Activated CD4-positive, alpha-beta T cell treated with anti-CD3 and anti-CD28 coated beads, Interleukin-2, amount 10 ng/mL, durations not matched to agents 7 days and 5 days (primary cell): Measurements from ENCODE around the gene NXNL2. TPM values are rescaled to one million over a fixed set of nuclear protein-coding genes. Genes with fewer than 3 reads are reported as not detected.

Experiments used
- CTCF ChIA-PET: fragments of 350-600 bp; sonication (Branson Sonifier 250); formaldehyde crosslinking; loops from one replicate; lab custom pipeline; 2021; ENCODE audit warnings: antibody characterized with exemption; lab: Charles Lee
- POLR2A ChIA-PET: fragments of 350-600 bp; sonication (Branson Sonifier 250); formaldehyde crosslinking; loops from one replicate; lab custom pipeline; 2021; ENCODE audit warnings: antibody characterized with exemption; lab: Charles Lee
- DNase-seq: peaks from one replicate; pipeline ENCODE4 v3.0.0-alpha.2; 2020
- H3K27ac Mint-ChIP-seq: one replicate; pipeline ENCODE4 v1.8.0; 2021; ENCODE audit warnings: mild to moderate bottlenecking, moderate library complexity, mixed read lengths
- H3K27me3 Mint-ChIP-seq: one replicate; pipeline ENCODE4 v1.8.0; 2021; ENCODE audit warnings: mixed read lengths
- H3K36me3 Mint-ChIP-seq: one replicate; pipeline ENCODE4 v1.8.0; 2021; ENCODE audit warnings: low read depth, mixed read lengths
- H3K4me1 Mint-ChIP-seq: one replicate; pipeline ENCODE4 v1.8.0; 2021; ENCODE audit warnings: mixed read lengths
- H3K4me3 Mint-ChIP-seq: one replicate; pipeline ENCODE4 v1.8.0; 2021; ENCODE audit warnings: mild to moderate bottlenecking, moderate library complexity, mixed read lengths
- H3K9me3 Mint-ChIP-seq: one replicate; pipeline ENCODE4 v1.8.0; 2021; ENCODE audit warnings: mixed read lengths
- total RNA-seq, 2 experiments: library from RNA; stranded (reverse); gene quantifications; one replicate each; pipeline ENCODE4 v1.2.3, GENCODE V29; 2021

The NXNL2 gene
- total RNA-seq, 2 experiments from 2014 or later, result not detected

- POLR2A ChIA-PET, result no interaction called here
- Mint-ChIP-seq H3K36me3 (no peaks in the 10 kb centered on the region), H3K4me1 (no peaks in the 10 kb centered on the region), H3K9me3 (no peaks in the 10 kb centered on the region), H3K27ac (no peak overlapping the region), H3K27me3 (peaks cover 6% of the 10 kb centered on the region), H3K4me3 (no peak overlapping the region)
- no peak for DNase-seq
- CTCF ChIA-PET, result no interaction called here
Measured at GRCh38 chr9:88521308-88521707, 13.7 kb upstream of the NXNL2 start.

GRCh38 chr9:88522360-88522759, 12.6 kb upstream of the NXNL2 start:
- no peak overlapping the region for H3K27ac Mint-ChIP-seq
- no peak for DNase-seq
- H3K4me3 Mint-ChIP-seq, result no peak overlapping the region
- no peaks in the 10 kb centered on the region for H3K9me3 Mint-ChIP-seq
- H3K4me1 Mint-ChIP-seq, result no peaks in the 10 kb centered on the region
- ChIA-PET CTCF (no interaction called here), POLR2A (no interaction called here)
- H3K36me3 Mint-ChIP-seq, result no peaks in the 10 kb centered on the region
- H3K27me3 Mint-ChIP-seq, result peaks cover 6% of the 10 kb centered on the region

GRCh38 chr9:88523056-88523455, 11.9 kb upstream of the NXNL2 start:
- ChIA-PET CTCF (no interaction called here), POLR2A (no interaction called here)
- H3K9me3 Mint-ChIP-seq, result no peaks in the 10 kb centered on the region
- H3K27me3 Mint-ChIP-seq, result peaks cover 6% of the 10 kb centered on the region
- H3K27ac Mint-ChIP-seq, result no peak overlapping the region
- no peaks in the 10 kb centered on the region for H3K4me1 Mint-ChIP-seq
- no peaks in the 10 kb centered on the region for H3K36me3 Mint-ChIP-seq
- H3K4me3 Mint-ChIP-seq, result no peak overlapping the region
- no peak for DNase-seq

GRCh38 chr9:88524911-88525310, 10.1 kb upstream of the NXNL2 start:
- H3K4me3 Mint-ChIP-seq, result no peak overlapping the region
- H3K27me3 Mint-ChIP-seq, result peaks cover 15% of the 10 kb centered on the region
- no peaks in the 10 kb centered on the region for H3K4me1 Mint-ChIP-seq
- H3K36me3 Mint-ChIP-seq, result no peaks in the 10 kb centered on the region
- no peak for DNase-seq
- no peaks in the 10 kb centered on the region for H3K9me3 Mint-ChIP-seq
- no peak overlapping the region for H3K27ac Mint-ChIP-seq
- ChIA-PET CTCF (no interaction called here), POLR2A (no interaction called here)

GRCh38 chr9:88527618-88528017, 7.4 kb upstream of the NXNL2 start:
- POLR2A ChIA-PET, result no interaction called here
- no peaks in the 10 kb centered on the region for H3K4me1 Mint-ChIP-seq
- no peaks in the 10 kb centered on the region for H3K36me3 Mint-ChIP-seq
- peaks cover 26% of the 10 kb centered on the region for H3K27me3 Mint-ChIP-seq
- H3K27ac Mint-ChIP-seq, result no peak overlapping the region
- no peaks in the 10 kb centered on the region for H3K9me3 Mint-ChIP-seq
- CTCF ChIA-PET, result interaction anchor here (1.3 kb wide), 1 partner anchor 14 kb away, joined by 3 read pairs; no protein-coding TSS in a partner anchor
- no peak for DNase-seq
- no peak overlapping the region for H3K4me3 Mint-ChIP-seq

- DNase-seq, result no peak
- POLR2A ChIA-PET, result no interaction called here
- Mint-ChIP-seq H3K36me3 (no peaks in the 10 kb centered on the region), H3K27ac (no peak overlapping the region), H3K4me3 (no peak overlapping the region), H3K9me3 (no peaks in the 10 kb centered on the region), H3K4me1 (peaks cover 2% of the 10 kb centered on the region), H3K27me3 (peaks cover 28% of the 10 kb centered on the region)
- CTCF ChIA-PET, result interaction anchor here (1.3 kb wide), 1 partner anchor 13 kb away, joined by 3 read pairs; no protein-coding TSS in a partner anchor
Measured at GRCh38 chr9:88528080-88528790, 6.7 kb upstream of the NXNL2 start.

GRCh38 chr9:88529496-88529895, 5.5 kb upstream of the NXNL2 start:
- H3K36me3 Mint-ChIP-seq, result no peaks in the 10 kb centered on the region
- CTCF ChIA-PET, result no interaction called here
- no peaks in the 10 kb centered on the region for H3K9me3 Mint-ChIP-seq
- no peak for DNase-seq
- POLR2A ChIA-PET, result no interaction called here
- no peak overlapping the region for H3K4me3 Mint-ChIP-seq
- H3K27ac Mint-ChIP-seq, result no peak overlapping the region
- H3K27me3 Mint-ChIP-seq, result peaks cover 37% of the 10 kb centered on the region
- H3K4me1 Mint-ChIP-seq, result peaks cover 5% of the 10 kb centered on the region

GRCh38 chr9:88530051-88530450, 4.9 kb upstream of the NXNL2 start:
- Mint-ChIP-seq H3K9me3 (no peaks in the 10 kb centered on the region), H3K36me3 (no peaks in the 10 kb centered on the region), H3K27me3 (peaks cover 37% of the 10 kb centered on the region), H3K4me3 (no peak overlapping the region), H3K27ac (no peak overlapping the region), H3K4me1 (peaks cover 5% of the 10 kb centered on the region)
- DNase-seq, result no peak
- POLR2A ChIA-PET, result no interaction called here
- CTCF ChIA-PET, result no interaction called here

- no peak for DNase-seq
- Mint-ChIP-seq H3K9me3 (no peaks in the 10 kb centered on the region), H3K27me3 (peaks cover 52% of the 10 kb centered on the region), H3K36me3 (no peaks in the 10 kb centered on the region), H3K27ac (no peak overlapping the region), H3K4me3 (no peak overlapping the region), H3K4me1 (peaks cover 12% of the 10 kb centered on the region)
- ChIA-PET CTCF (no interaction called here), POLR2A (no interaction called here)
Measured at GRCh38 chr9:88531920-88532698, 2.9 kb upstream of the NXNL2 start.

GRCh38 chr9:88533951-88534455, 975 bp upstream of the NXNL2 start:
- Mint-ChIP-seq H3K9me3 (no peaks in the 10 kb centered on the region), H3K4me1 (peaks cover 25% of the 10 kb centered on the region), H3K4me3 (peak overlapping the region; percentile 20), H3K27me3 (peaks cover 53% of the 10 kb centered on the region), H3K36me3 (no peaks in the 10 kb centered on the region), H3K27ac (no peak overlapping the region)
- DNase-seq, result no peak
- CTCF ChIA-PET, result no interaction called here
- POLR2A ChIA-PET, result no interaction called here

GRCh38 chr9:88535226-88536022, 446 bp downstream of the NXNL2 start:
- Mint-ChIP-seq H3K9me3 (no peaks in the 10 kb centered on the region), H3K4me1 (peaks cover 25% of the 10 kb centered on the region), H3K27me3 (peaks cover 54% of the 10 kb centered on the region), H3K4me3 (peak overlapping the region; percentile 43), H3K36me3 (no peaks in the 10 kb centered on the region), H3K27ac (no peak overlapping the region)
- CTCF ChIA-PET, result interaction anchor here (0.7 kb wide), 1 partner anchor 345 kb away, joined by 4 read pairs; no protein-coding TSS in a partner anchor
- no peak for DNase-seq
- POLR2A ChIA-PET, result no interaction called here

GRCh38 chr9:88536023-88536324, 996 bp downstream of the NXNL2 start:
- Mint-ChIP-seq H3K27me3 (peaks cover 54% of the 10 kb centered on the region), H3K27ac (no peak overlapping the region), H3K36me3 (no peaks in the 10 kb centered on the region), H3K9me3 (no peaks in the 10 kb centered on the region), H3K4me3 (no peak overlapping the region), H3K4me1 (peaks cover 25% of the 10 kb centered on the region)
- CTCF ChIA-PET, result interaction anchor here (0.7 kb wide), 1 partner anchor 345 kb away, joined by 4 read pairs; no protein-coding TSS in a partner anchor
- POLR2A ChIA-PET, result no interaction called here
- DNase-seq, result no peak
